Upper lobe of left lung (tissue), 6 donors: ENCODE results near the gene SNED1. TPM values are rescaled to one million over a fixed set of nuclear protein-coding genes. Genes with fewer than 3 reads are reported as not detected.

ENCODE experiments used
- ATAC-seq, 2 donors: fragments of 200-7000 bp; cut with Tn5 transposase; one replicate each; pipeline ENCODE4 v1.9.1; 2022; ENCODE audit warnings: mild to moderate bottlenecking in 2 of 2, moderate library complexity in 2 of 2; ENCODE audit not compliant: low FRiP score in 2 of 2
- DNase-seq, 2 donors: peaks; one replicate each; pipeline ENCODE4 v3.0.0-alpha.2; 2019 to 2020
- H3K27ac ChIP-seq, 4 donors: fragments of 200-600 bp; sonication (generic); one replicate each; pipeline ENCODE4 v1.5.1; 2016 to 2019
- H3K27me3 ChIP-seq, 4 donors: fragments of 200-600 bp; sonication (generic); one replicate each; pipeline ENCODE4 v1.5.1; 2017 to 2019
- H3K36me3 ChIP-seq, 4 donors: fragments of 200-600 bp; sonication (generic); one replicate each; pipeline ENCODE4 v1.5.1; 2016 to 2019
- H3K4me1 ChIP-seq, 4 donors: fragments of 200-600 bp; sonication (generic); one replicate each; pipeline ENCODE4 v1.5.1; 2018 to 2019
- H3K4me3 ChIP-seq, 4 donors: fragments of 200-600 bp; sonication (generic); one replicate each; pipeline ENCODE4 v1.5.1; 2017 to 2019; ENCODE audit warnings: mild to moderate bottlenecking in 2 of 4, moderate library complexity in 1 of 4
- H3K9me3 ChIP-seq, 4 donors: fragments of 200-600 bp; sonication (generic); one replicate each; pipeline ENCODE4 v1.5.1; 2018 to 2019
- CTCF ChIP-seq, 6 experiments: fragments of 450-650 bp in 4 of 6; fragments of 200-600 bp in 2 of 6; sonication (generic) in 2 of 6; IDR thresholded peaks; one replicate each; pipeline ENCODE4 v1.5.1; 2016 to 2019; ENCODE audit warnings: antibody characterized with exemption in 6 of 6
- EP300 ChIP-seq, 4 donors: sonication (generic); formaldehyde crosslinking; IDR thresholded peaks; one replicate each; pipeline ENCODE4 v1.5.1; 2017; ENCODE audit warnings: antibody characterized with exemption in 4 of 4, control low read depth in 2 of 4
- POLR2A ChIP-seq, 4 donors: fragments of 450-650 bp; IDR thresholded peaks; one replicate each; pipeline ENCODE4 v1.5.1; 2016 to 2017; ENCODE audit warnings: antibody characterized with exemption in 4 of 4, mild to moderate bottlenecking in 2 of 4
- POLR2AphosphoS5 ChIP-seq, 2 donors: sonication (generic); formaldehyde crosslinking; IDR thresholded peaks; one replicate each; pipeline ENCODE4 v1.5.1; 2017; ENCODE audit warnings: antibody characterized with exemption in 2 of 2
- WGBS, 2 donors: methylation state at CpG; one replicate each; pipeline ENCODE4 v1.1.5; 2017 to 2018; 5-methylcytosine and 5-hydroxymethylcytosine counted together
- total RNA-seq, 6 donors: library from RNA; depleted of rRNA in 4 of 6; stranded (reverse); fragments of >200 nt in 4 of 6; gene quantifications; one replicate each; pipeline versions ENCODE4 v1.1.0 to v1.2.1, GENCODE V29; 2016 to 2021
- donor health status: DM: no; HTN: no; CAD: no; lungs with moderate emphysema.
- donor health status: DM: no; HTN: yes; CAD: no; lungs with severe emphysema.

SNED1 gene
- total RNA-seq, 6 donors from 2014 or later, result 26.0 to 189 (median 38.9) TPM

DNA sequence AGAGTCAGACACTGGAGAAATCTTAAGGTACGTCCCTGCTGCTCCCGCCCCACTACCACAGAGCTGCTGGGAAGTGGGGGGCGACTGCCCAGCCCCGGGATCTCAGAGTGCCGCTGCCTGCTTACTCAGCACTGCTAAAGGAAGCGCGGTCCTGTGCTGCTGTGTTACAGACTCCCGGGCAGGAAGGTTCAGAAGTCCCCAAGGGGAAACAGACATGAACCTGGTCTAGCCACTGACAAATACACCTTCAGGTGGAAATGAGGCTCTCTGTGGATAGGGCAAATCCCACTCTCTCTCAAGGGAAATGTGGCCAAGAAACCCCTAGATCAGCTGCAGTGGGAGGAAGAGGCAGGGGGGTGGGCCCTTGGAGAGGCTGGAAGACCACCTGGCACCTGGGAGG lies 90.0 kb downstream of the SNED1 start:
- DNase-seq (peak in 1 of 2 donors; percentile 43), ATAC-seq (no peak)
- Histone ChIP-seq H3K4me3 (no peak overlapping the region), H3K27ac (peak overlapping the region; percentile 47 to 54 (median 48)), H3K36me3 (peaks cover 4 to 83% (median 49%) of the 10 kb centered on the region in 4 donors), H3K27me3 (no peaks in the 10 kb centered on the region), H3K4me1 (peaks cover 0 to 19% (median 10%) of the 10 kb centered on the region in 4 donors), H3K9me3 (no peaks in the 10 kb centered on the region)
- TF ChIP-seq POLR2A (IDR thresholded peaks at IDR 0.05) (no peak), CTCF (IDR thresholded peaks at IDR 0.05) (no peak), EP300 (IDR thresholded peaks at IDR 0.05) (no peak), POLR2AphosphoS5 (IDR thresholded peaks at IDR 0.05) (no peak)
- WGBS, 2 donors, result 69 to 74% methylated on average over 8 of the region's 8 CpGs

DNA sequence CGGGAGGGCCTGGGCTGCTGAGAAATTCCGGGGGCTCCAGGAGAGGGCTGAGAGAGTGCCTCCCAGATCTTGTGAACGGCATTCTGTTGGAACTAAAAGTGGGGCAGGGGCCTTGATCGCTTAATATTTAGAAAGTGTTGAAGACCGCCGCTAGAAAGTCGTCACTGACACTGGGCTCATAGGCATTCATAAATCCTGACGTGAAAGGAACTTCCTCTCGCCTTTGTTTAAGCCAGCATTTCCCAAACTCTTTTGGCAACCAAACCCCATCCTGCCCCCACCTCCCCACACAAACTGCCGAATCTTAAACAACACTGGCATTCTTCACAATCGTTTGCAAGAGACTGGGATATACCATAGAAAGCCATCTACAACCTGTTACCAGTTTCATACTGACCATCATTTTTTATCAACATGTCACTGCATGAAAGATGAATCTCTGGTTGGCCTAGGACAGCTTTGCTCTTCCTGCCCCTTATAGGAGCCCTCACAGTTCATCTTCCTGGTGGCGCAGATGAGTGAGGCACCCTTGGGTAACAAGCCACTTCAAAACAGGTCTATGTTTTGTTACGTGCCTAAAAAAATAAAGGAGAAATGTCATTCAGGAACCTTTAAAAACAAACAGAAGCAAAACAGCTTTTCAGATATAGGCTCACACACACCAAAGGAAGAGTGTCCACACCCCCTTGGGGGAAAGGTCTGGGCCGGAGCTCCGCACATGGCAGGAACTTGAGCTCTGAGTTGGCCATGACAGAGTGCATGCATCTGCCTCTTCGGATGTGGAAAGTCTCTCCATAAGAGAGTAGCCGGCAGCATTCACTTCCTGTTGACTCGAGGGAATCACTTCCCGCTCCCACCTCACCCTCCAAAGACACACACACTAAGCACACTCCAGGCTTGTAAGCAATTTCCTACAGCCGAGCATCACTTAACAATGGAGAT lies 90.6 kb downstream of the SNED1 start:
- Histone ChIP-seq H3K27me3 (no peaks in the 10 kb centered on the region), H3K36me3 (peaks cover 4 to 90% (median 54%) of the 10 kb centered on the region in 4 donors), H3K4me3 (no peak overlapping the region), H3K27ac (peak overlapping the region; percentile 47 to 54 (median 48)), H3K4me1 (peaks cover 0 to 21% (median 10%) of the 10 kb centered on the region in 4 donors), H3K9me3 (no peaks in the 10 kb centered on the region)
- 55 to 63% methylated on average over 20 of the region's 20 CpGs for WGBS, 2 donors
- ATAC-seq (no peak), DNase-seq (no peak)
- TF ChIP-seq POLR2AphosphoS5 (IDR thresholded peaks at IDR 0.05), result no peak
- no peak for TF ChIP-seq CTCF (IDR thresholded peaks at IDR 0.05)
- no peak for TF ChIP-seq POLR2A (IDR thresholded peaks at IDR 0.05)
- TF ChIP-seq EP300 (IDR thresholded peaks at IDR 0.05), result no peak

DNA sequence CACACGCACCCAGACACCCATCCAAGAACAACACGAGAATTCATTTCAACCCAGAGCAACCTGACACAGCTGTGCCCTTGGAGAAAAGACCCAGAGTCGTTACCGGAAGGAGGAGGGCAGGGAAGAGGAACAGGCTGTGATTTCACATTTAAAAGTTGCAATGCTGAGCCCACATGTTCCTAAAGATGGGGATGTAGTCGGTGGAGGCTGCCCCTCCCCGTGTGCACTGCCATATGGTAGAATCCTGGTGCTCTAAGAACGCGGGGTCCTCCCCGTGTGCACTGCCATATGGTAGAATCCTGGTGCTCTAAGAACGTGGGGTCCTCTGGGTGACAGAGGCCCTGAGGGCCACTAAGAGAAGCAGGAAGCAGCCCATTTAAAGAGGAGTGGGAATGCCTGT lies 92.8 kb downstream of the SNED1 start:
- H3K27me3 ChIP-seq, result no peaks in the 10 kb centered on the region
- TF ChIP-seq POLR2A (IDR thresholded peaks at IDR 0.05), result no peak
- TF ChIP-seq EP300 (IDR thresholded peaks at IDR 0.05), result no peak
- no peak for TF ChIP-seq CTCF (IDR thresholded peaks at IDR 0.05)
- TF ChIP-seq POLR2AphosphoS5 (IDR thresholded peaks at IDR 0.05), result no peak
- no peak for ATAC-seq
- H3K4me1 ChIP-seq, result peaks cover 15 to 42% (median 22%) of the 10 kb centered on the region in 4 donors
- no peaks in the 10 kb centered on the region for H3K9me3 ChIP-seq
- DNase-seq, result no peak
- peaks cover 9 to 96% (median 69%) of the 10 kb centered on the region in 4 donors for H3K36me3 ChIP-seq
- WGBS, 2 donors, result 84 to 86% methylated on average over 10 of the region's 10 CpGs
- no peak overlapping the region for H3K4me3 ChIP-seq
- no peak overlapping the region for H3K27ac ChIP-seq

- Histone ChIP-seq H3K27ac (no peak overlapping the region), H3K9me3 (no peaks in the 10 kb centered on the region), H3K4me3 (no peak overlapping the region), H3K27me3 (no peaks in the 10 kb centered on the region), H3K4me1 (peaks cover 15 to 42% (median 23%) of the 10 kb centered on the region in 4 donors), H3K36me3 (peaks cover 15 to 96% (median 73%) of the 10 kb centered on the region in 4 donors)
- TF ChIP-seq POLR2A (IDR thresholded peaks at IDR 0.05) (no peak), CTCF (IDR thresholded peaks at IDR 0.05) (no peak), POLR2AphosphoS5 (IDR thresholded peaks at IDR 0.05) (no peak), EP300 (IDR thresholded peaks at IDR 0.05) (no peak)
- 90% methylated on average over 18 to 22 of the region's 22 CpGs for WGBS, 2 donors
- ATAC-seq (no peak), DNase-seq (no peak)
Observed at GRCh38 chr2:241091734-241092445, 93.5 kb downstream of the SNED1 start.
